GM13976 (cell line): ENCODE results near the gene ZNF184.

Experiments used
- DNase-seq: peaks from one replicate; pipeline ENCODE4 v3.0.0; 2012; ENCODE audit warnings: low spot score
- CTCF ChIP-seq: IDR thresholded peaks from 2 replicates; pipeline ENCODE4 v1.5.1; 2012; ENCODE audit warnings: borderline replicate concordance, mild to moderate bottlenecking; ENCODE audit not compliant: insufficient read depth; ENCODE audit errors: extremely low read depth, missing control alignments, control extremely low read depth
- in situ Hi-C: fragments of 300-500 bp; cut with MboI; formaldehyde crosslinking; loops from one replicate; pipeline ENCODE4 v1.12.0; 2022; ENCODE audit warnings: low sequenced_read_pairs, mixed read lengths, inconsistent platforms; ENCODE audit not compliant: unreplicated experiment

ZNF184 gene

GRCh38 chr6:27422651-27423332 is 50.1 kb downstream of the ZNF184 start:
- TF ChIP-seq CTCF, result no peak
- in situ Hi-C loops, result no loop called here
- DNase-seq, result no peak

GRCh38 chr6:27419363-27419762 is 53.5 kb downstream of the ZNF184 start:
- TF ChIP-seq CTCF, result no peak
- in situ Hi-C loops, result no loop called here
- DNase-seq, result no peak

- DNase-seq, result no peak
- in situ Hi-C loops, result no loop called here
- TF ChIP-seq CTCF, result no peak
Measured at GRCh38 chr6:27415898-27416297, 57.0 kb downstream of the ZNF184 start.

- in situ Hi-C loops, result no loop called here
- no peak for TF ChIP-seq CTCF
Measured at GRCh38 chr6:27414996-27415395, 57.9 kb downstream of the ZNF184 start.

GRCh38 chr6:27414300-27414699 is 58.6 kb downstream of the ZNF184 start:
- in situ Hi-C loops, result no loop called here
- TF ChIP-seq CTCF, result no peak

More at GRCh38 chr6:27414996-27415395, 57.9 kb downstream of the ZNF184 start:
- DNase-seq, result no peak

GRCh38 chr6:27407153-27407814 is 65.6 kb downstream of the ZNF184 start:
- no peak for TF ChIP-seq CTCF
- no peak for DNase-seq
- in situ Hi-C loops, result no loop called here

More at GRCh38 chr6:27414300-27414699, 58.6 kb downstream of the ZNF184 start:
- DNase-seq, result no peak
